ENCODE results near the gene USP44.

The USP44 gene

GRCh38 chr12:95516757-95517156 lies 34.5 kb downstream of the USP44 start:
- Histone ChIP-seq H3K9me2 (replicated peaks; ENCODE audit: control insufficient read depth, low read length) (no peaks in the 10 kb centered on the region), H3K4me2 (ENCODE audit: low read length) (no peak overlapping the region), H3K79me2 (ENCODE audit: control insufficient read depth, low read length) (no peaks in the 10 kb centered on the region), H3F3A (ENCODE audit: control insufficient read depth, insufficient read depth) (peaks cover 69% of the 10 kb centered on the region), H4K20me1 (ENCODE audit: control insufficient read depth, insufficient read depth, low read depth, low read length) (no peaks in the 10 kb centered on the region), H3K27ac (ENCODE audit: low read depth, low read length) (no peak overlapping the region; the same call in 1 of the 2 replicates), H3K4me1 (ENCODE audit: control insufficient read depth, low read length) (0 out of 2 replicates have a peak, but pooled peaks cover 5% of the 10 kb centered on the region), H3K27me3 (ENCODE audit: control insufficient read depth, low read length) (no peaks in the 10 kb centered on the region), H3K36me3 (ENCODE audit: control insufficient read depth, low read length) (peaks cover 51% of the 10 kb centered on the region), H3K9me3 (ENCODE audit: control insufficient read depth, insufficient read depth, low read length) (no peaks in the 10 kb centered on the region), H3K4me3 (ENCODE audit: low read length) (no peak overlapping the region)
- no peak for TF ChIP-seq CTCF (IDR thresholded peaks at IDR 0.05; ENCODE audit: low read depth, low read length, poor library complexity, severe bottlenecking)
- TF ChIP-seq EZH2phosphoT487 (IDR thresholded peaks at IDR 0.05; ENCODE audit: borderline replicate concordance, low read length), result no peak

DNA sequence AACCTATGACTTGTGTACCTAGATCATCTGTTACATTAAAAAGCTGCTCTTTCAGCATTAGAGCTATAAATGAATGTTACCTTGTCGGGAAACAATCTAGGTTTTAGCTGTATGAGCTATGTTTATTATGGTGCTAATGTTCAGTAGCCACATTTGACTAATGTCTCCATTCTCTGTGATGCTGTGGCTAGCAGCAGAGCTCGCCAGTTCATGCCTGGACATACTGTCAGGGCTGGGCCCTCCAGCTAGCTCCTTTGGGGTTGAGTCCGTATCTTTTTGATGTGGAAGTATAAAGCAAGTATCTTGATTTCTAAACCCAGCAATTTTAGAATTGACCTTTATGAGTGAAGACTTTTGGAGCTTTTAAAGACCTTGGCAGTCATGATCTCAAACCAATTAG lies 36.1 kb downstream of the USP44 start:
- peaks cover 68% of the 10 kb centered on the region for H3F3A ChIP-seq (ENCODE audit: control insufficient read depth, insufficient read depth)
- no peaks in the 10 kb centered on the region for H3K9me3 ChIP-seq (ENCODE audit: control insufficient read depth, insufficient read depth, low read length)
- H3K9me2 ChIP-seq (replicated peaks; ENCODE audit: control insufficient read depth, low read length), result no peaks in the 10 kb centered on the region
- H3K4me3 ChIP-seq (ENCODE audit: low read length), result no peak overlapping the region
- peaks cover 67% of the 10 kb centered on the region for H3K36me3 ChIP-seq (ENCODE audit: control insufficient read depth, low read length)
- no peak overlapping the region for H3K4me2 ChIP-seq (ENCODE audit: low read length)
- H3K79me2 ChIP-seq (ENCODE audit: control insufficient read depth, low read length), result peaks cover 7% of the 10 kb centered on the region
- H3K27ac ChIP-seq (ENCODE audit: low read depth, low read length), result no peak overlapping the region
- H4K20me1 ChIP-seq (ENCODE audit: control insufficient read depth, insufficient read depth, low read depth, low read length), result peaks cover 6% of the 10 kb centered on the region; the same call in 1 of the 2 replicates
- TF ChIP-seq CTCF (IDR thresholded peaks at IDR 0.05; ENCODE audit: low read depth, low read length, poor library complexity, severe bottlenecking) (no peak), EZH2phosphoT487 (IDR thresholded peaks at IDR 0.05; ENCODE audit: borderline replicate concordance, low read length) (no peak)
- H3K27me3 ChIP-seq (ENCODE audit: control insufficient read depth, low read length), result no peaks in the 10 kb centered on the region
- H3K4me1 ChIP-seq (ENCODE audit: control insufficient read depth, low read length), result 0 out of 2 replicates have a peak, but pooled peaks cover 5% of the 10 kb centered on the region

DNA sequence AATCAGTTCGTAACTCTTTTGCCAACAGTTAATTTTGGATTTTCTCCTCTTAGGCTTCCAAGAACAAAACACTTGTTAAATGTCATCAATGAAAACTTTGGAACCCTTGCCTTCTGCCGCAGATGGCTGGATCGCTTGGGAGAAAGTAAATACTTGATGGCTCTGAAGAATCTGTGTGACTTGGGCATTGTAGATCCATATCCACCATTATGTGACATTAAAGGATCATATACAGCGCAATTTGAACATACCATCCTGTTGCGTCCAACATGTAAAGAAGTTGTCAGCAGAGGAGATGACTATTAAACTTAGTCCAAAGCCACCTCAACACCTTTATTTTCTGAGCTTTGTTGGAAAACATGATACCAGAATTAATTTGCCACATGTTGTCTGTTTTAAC lies 37.7 kb downstream of the USP44 start:
- Histone ChIP-seq H3K9me3 (ENCODE audit: control insufficient read depth, insufficient read depth, low read length) (no peaks in the 10 kb centered on the region), H3K27ac (ENCODE audit: low read depth, low read length) (no peak overlapping the region), H4K20me1 (ENCODE audit: control insufficient read depth, insufficient read depth, low read depth, low read length) (peaks cover 12% of the 10 kb centered on the region; the same call in 1 of the 2 replicates), H3K79me2 (ENCODE audit: control insufficient read depth, low read length) (peaks cover 19% of the 10 kb centered on the region), H3F3A (ENCODE audit: control insufficient read depth, insufficient read depth) (peaks cover 78% of the 10 kb centered on the region), H3K27me3 (ENCODE audit: control insufficient read depth, low read length) (no peaks in the 10 kb centered on the region), H3K4me2 (ENCODE audit: low read length) (no peak overlapping the region), H3K4me1 (ENCODE audit: control insufficient read depth, low read length) (no peaks in the 10 kb centered on the region), H3K36me3 (ENCODE audit: control insufficient read depth, low read length) (peaks cover 83% of the 10 kb centered on the region), H3K9me2 (replicated peaks; ENCODE audit: control insufficient read depth, low read length) (no peaks in the 10 kb centered on the region), H3K4me3 (ENCODE audit: low read length) (no peak overlapping the region)
- TF ChIP-seq EZH2phosphoT487 (IDR thresholded peaks at IDR 0.05; ENCODE audit: borderline replicate concordance, low read length) (no peak), CTCF (IDR thresholded peaks at IDR 0.05; ENCODE audit: low read depth, low read length, poor library complexity, severe bottlenecking) (no peak)
